Measurements from ENCODE around the gene MCTP2.

DNA sequence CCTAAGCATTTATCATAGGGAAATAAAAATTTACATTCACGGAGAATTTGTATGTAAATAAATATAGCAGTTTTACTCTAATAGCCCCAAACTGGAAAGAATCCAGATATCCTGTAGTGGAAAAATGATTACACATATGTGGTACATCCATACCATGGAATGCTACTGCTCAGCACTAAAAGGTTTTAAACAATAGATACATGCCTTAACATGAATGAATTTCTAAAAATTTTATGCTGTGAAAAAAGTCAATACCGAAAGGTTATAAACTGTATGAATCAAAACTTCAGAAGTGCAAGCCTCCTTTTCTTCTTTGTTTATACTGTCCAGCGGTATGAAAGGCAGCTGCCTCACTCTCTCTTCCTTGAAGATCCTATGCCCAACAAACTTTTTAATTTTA lies 37.5 kb upstream of the MCTP2 start:
- TF ChIP-seq, protein P1, sequence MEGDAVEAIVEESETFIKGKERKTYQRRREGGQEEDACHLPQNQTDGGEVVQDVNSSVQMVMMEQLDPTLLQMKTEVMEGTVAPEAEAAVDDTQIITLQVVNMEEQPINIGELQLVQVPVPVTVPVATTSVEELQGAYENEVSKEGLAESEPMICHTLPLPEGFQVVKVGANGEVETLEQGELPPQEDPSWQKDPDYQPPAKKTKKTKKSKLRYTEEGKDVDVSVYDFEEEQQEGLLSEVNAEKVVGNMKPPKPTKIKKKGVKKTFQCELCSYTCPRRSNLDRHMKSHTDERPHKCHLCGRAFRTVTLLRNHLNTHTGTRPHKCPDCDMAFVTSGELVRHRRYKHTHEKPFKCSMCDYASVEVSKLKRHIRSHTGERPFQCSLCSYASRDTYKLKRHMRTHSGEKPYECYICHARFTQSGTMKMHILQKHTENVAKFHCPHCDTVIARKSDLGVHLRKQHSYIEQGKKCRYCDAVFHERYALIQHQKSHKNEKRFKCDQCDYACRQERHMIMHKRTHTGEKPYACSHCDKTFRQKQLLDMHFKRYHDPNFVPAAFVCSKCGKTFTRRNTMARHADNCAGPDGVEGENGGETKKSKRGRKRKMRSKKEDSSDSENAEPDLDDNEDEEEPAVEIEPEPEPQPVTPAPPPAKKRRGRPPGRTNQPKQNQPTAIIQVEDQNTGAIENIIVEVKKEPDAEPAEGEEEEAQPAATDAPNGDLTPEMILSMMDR (conservative IDR thresholded peaks at IDR 0.05 in 1 of 2, IDR thresholded peaks at IDR 0.05 in 1 of 2; ENCODE audit: extremely low read depth in 1 of 2, insufficient read depth in 1 of 2, low read depth in 1 of 2, low read length in 2 of 2): no peak
- TF ChIP-seq EZH2 (IDR thresholded peaks at IDR 0.05; ENCODE audit: borderline replicate concordance, low read length): no peak

Measured in mammary epithelial cell (primary cell).